Vagina (tissue), 2 donors: Measurements from ENCODE around the gene RHOA. TPM values are rescaled to one million over a fixed set of nuclear protein-coding genes. Genes with fewer than 3 reads are reported as not detected.
A peak's percentile ranks its signal among the peaks of the same experiment; 100 is the strongest.

Experiments used
- DNase-seq, 2 donors: peaks; one replicate each; pipeline ENCODE4 v3.0.0-alpha.2; 2017; ENCODE audit errors: extremely low spot score in 2 of 2
- H3K27ac ChIP-seq: fragments of 200-600 bp; sonication (generic); one replicate; pipeline ENCODE4 v1.5.1; 2019
- H3K27me3 ChIP-seq: fragments of 200-600 bp; sonication (generic); one replicate; pipeline ENCODE4 v1.5.1; 2019
- H3K36me3 ChIP-seq, 2 donors: fragments of 200-600 bp; sonication (generic); one replicate each; pipeline ENCODE4 v1.5.1; 2017 to 2019
- H3K4me1 ChIP-seq: fragments of 200-600 bp; sonication (generic); one replicate; pipeline ENCODE4 v1.5.1; 2019
- H3K4me3 ChIP-seq, 2 donors: fragments of 200-600 bp; sonication (generic); 1 replicate in 1 of 2; 2 replicates in 1 of 2; pipeline ENCODE4 v1.5.1; 2016 to 2019
- H3K9me3 ChIP-seq: fragments of 200-600 bp; sonication (generic); one replicate; pipeline ENCODE4 v1.5.1; 2019
- POLR2A ChIP-seq, 2 donors: fragments of 450-650 bp; IDR thresholded peaks; one replicate each; pipeline ENCODE4 v1.6.1; 2017; ENCODE audit warnings: antibody characterized with exemption in 2 of 2, mild to moderate bottlenecking in 2 of 2, moderate library complexity in 2 of 2
- POLR2AphosphoS5 ChIP-seq, 2 donors: sonication (generic); formaldehyde crosslinking; IDR thresholded peaks; one replicate each; pipeline ENCODE4 v1.9.0; 2017; ENCODE audit warnings: antibody characterized with exemption in 2 of 2, mild to moderate bottlenecking in 2 of 2, low read depth in 1 of 2; ENCODE audit not compliant: insufficient read depth in 1 of 2
- intact Hi-C: fragments of 100-400 bp; cut with DNase I; formaldehyde crosslinking; loops from one replicate; pipeline ENCODE4 v1.15.1; 2023
- total RNA-seq: library from RNA; depleted of rRNA; stranded (reverse); fragments of >200 nt; gene quantifications from one replicate; pipeline ENCODE4 v1.2.3, GENCODE V29; 2016
- TF ChIP-seq, protein P1 (sequence below), 3 experiments: fragments of 450-650 bp in 2 of 3; fragments of 200-600 bp in 1 of 3; sonication (generic) in 1 of 3; IDR thresholded peaks; one replicate each; pipeline ENCODE4 v1.5.1; 2017 to 2019; ENCODE audit warnings: antibody characterized with exemption in 3 of 3, mild to moderate bottlenecking in 2 of 3, moderate library complexity in 2 of 3

RHOA gene
- total RNA-seq, 1 donor from 2014 or later = 377 TPM

DNA sequence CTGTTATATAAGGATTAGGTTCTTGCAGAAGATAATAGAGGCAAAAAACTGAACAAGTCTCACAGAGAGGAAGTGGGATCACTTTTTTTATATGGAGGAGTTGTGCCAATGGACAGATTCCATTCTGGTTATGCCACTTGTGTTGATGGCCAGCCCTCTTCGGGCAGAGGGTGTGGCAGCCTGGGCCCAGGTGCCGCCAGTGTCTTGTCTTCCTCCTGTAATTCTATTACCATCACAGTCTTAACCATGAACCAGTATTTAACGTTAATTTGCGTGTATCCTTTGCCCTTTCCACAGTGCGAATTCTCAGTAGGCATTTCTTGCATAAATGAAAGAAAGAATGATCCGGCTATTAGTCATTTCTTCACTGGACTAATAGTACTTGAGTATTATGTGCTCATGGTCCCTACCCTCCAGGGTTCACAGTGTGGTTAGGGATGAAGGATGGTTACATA is 65.0 kb downstream of the RHOA start:
- no peaks in the 10 kb centered on the region for H3K9me3 ChIP-seq
- H3K36me3 ChIP-seq = no peaks in the 10 kb centered on the region
- no peak for DNase-seq
- H3K27ac ChIP-seq = peak overlapping the region; percentile 39
- intact Hi-C loops = no loop called here
- peaks cover 17% of the 10 kb centered on the region for H3K4me1 ChIP-seq
- TF ChIP-seq POLR2A (IDR thresholded peaks at IDR 0.05) (no peak), POLR2AphosphoS5 (IDR thresholded peaks at IDR 0.05; ENCODE audit: insufficient read depth in 1 of 2, low read depth in 1 of 2) (peak in 1 of 2 donors; percentile 58)
- H3K4me3 ChIP-seq = no peak overlapping the region
- no peaks in the 10 kb centered on the region for H3K27me3 ChIP-seq

DNA sequence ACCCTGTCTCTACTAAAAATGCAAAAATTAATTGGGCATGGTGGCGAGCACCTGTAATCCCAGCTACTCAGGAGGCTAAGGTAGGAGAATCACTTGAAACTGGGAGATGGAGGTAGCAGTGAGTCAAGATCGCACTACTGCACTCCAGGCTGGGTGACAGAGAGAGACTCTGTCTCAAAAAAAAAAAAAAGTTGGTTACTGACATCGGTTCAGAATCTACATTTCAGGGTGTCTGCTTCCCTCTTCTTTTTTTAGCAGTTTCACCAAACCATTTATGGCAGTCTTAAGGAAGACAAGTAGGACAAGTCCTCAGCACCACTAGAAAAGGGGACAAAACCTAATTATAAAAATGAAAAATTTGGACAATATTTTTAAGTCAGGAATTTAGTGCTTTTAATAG is 68.6 kb downstream of the RHOA start:
- no peak for DNase-seq
- Histone ChIP-seq H3K36me3 (no peaks in the 10 kb centered on the region), H3K27me3 (no peaks in the 10 kb centered on the region), H3K27ac (no peak overlapping the region), H3K4me1 (peaks cover 27% of the 10 kb centered on the region), H3K4me3 (no peak overlapping the region), H3K9me3 (no peaks in the 10 kb centered on the region)
- intact Hi-C loops = loop anchor here (5.0 kb wide), 1 partner anchor 171 kb away; the partner anchor contains the start of gene KLHDC8B
- no peak for TF ChIP-seq POLR2A (IDR thresholded peaks at IDR 0.05)

DNA sequence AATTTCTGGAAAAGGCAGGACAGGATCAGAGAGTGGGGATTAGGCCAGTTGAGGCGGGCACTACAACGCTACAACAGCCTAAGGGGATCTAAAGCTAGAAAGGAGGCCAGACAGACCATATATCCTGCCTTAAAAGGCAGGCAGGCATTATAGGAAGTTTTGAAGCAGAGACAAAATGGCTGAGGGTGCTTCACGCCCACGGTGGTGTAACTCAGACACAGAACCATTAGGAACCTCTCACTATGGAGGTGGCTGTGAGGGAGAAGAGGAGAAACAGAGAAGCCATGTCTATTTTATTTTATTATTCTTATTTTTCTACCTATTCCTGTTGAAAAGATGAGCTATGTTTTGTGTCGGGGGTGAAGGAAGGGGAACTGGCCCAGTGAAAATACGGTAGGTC is 69.8 kb downstream of the RHOA start:
- no peak for TF ChIP-seq POLR2A (IDR thresholded peaks at IDR 0.05)
- TF ChIP-seq, protein P1, sequence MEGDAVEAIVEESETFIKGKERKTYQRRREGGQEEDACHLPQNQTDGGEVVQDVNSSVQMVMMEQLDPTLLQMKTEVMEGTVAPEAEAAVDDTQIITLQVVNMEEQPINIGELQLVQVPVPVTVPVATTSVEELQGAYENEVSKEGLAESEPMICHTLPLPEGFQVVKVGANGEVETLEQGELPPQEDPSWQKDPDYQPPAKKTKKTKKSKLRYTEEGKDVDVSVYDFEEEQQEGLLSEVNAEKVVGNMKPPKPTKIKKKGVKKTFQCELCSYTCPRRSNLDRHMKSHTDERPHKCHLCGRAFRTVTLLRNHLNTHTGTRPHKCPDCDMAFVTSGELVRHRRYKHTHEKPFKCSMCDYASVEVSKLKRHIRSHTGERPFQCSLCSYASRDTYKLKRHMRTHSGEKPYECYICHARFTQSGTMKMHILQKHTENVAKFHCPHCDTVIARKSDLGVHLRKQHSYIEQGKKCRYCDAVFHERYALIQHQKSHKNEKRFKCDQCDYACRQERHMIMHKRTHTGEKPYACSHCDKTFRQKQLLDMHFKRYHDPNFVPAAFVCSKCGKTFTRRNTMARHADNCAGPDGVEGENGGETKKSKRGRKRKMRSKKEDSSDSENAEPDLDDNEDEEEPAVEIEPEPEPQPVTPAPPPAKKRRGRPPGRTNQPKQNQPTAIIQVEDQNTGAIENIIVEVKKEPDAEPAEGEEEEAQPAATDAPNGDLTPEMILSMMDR (IDR thresholded peaks at IDR 0.05) = no peak
- no peak for TF ChIP-seq POLR2AphosphoS5 (IDR thresholded peaks at IDR 0.05; ENCODE audit: insufficient read depth in 1 of 2, low read depth in 1 of 2)
- peaks cover 30% of the 10 kb centered on the region for H3K4me1 ChIP-seq
- no peaks in the 10 kb centered on the region for H3K9me3 ChIP-seq
- no peaks in the 10 kb centered on the region for H3K27me3 ChIP-seq
- intact Hi-C loops = loop anchor here (5.0 kb wide), 1 partner anchor 170 kb away; the partner anchor contains the start of gene KLHDC8B
- no peak for DNase-seq
- no peaks in the 10 kb centered on the region for H3K36me3 ChIP-seq
- no peak overlapping the region for H3K4me3 ChIP-seq
- H3K27ac ChIP-seq = no peak overlapping the region

DNA sequence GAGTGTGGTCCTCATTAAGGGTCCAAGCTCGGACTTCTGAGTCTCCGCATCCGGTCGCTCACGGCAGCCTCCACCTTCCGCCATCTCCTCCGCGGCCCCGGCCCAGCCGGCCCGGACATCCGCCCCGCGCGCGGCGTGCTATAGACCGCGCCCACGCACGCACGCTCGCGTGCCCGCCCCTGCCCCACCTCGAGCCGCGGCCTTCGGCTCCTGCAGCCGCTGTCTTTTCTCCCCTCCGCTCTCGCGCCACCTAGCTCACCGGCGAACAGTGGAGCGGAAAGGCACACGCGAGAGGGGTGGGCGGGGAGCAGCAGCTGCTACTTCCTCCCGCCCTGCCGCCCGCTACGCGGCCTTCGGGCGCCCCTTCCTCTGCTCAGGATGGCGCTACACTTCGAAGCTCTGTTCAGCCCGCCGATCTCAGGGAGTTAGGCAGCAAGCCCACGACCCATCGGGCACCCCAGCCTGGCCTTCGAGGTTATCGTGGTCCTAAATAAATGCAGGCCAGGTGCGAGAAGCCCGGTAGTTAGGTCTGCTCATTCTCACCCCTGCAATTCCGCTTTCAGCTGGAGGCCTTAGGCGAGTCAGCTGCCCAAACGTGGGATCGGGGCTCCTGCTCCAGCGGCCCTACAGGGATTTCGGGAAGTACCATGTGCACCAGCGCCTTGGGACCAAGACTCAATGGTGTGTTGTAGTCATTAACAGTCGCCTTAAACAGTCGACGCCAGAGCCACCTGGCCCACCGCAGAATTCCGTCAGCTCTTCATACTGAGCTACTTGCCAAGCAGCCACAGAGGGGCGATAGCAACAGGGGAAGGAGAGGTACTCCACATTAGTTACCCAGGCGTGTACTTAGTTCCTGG is 71.6 kb downstream of the RHOA start, which contains the start of gene USP4:
Gene USP4 (minus strand): TSS at position 113 of the 860 bp plus-strand sequence. CDS start 29 bp downstream, at position 84.
- Histone ChIP-seq H3K9me3 (no peaks in the 10 kb centered on the region), H3K4me1 (peaks cover 30% of the 10 kb centered on the region), H3K36me3 (peaks cover 0 to 10% of the 10 kb centered on the region in 2 donors), H3K27ac (peak within 1 kb of the TSS; percentile 97), H3K27me3 (no peaks in the 10 kb centered on the region), H3K4me3 (peak within 1 kb of the TSS; percentile 61 to 91)
- TF ChIP-seq, protein P1 (IDR thresholded peaks at IDR 0.05) = peak in 2 of 3 experiments; percentile 20 to 67
- TF ChIP-seq POLR2A (IDR thresholded peaks at IDR 0.05) = peak in 1 of 2 donors; percentile 51
- peak; percentile 51 to 88 for TF ChIP-seq POLR2AphosphoS5 (IDR thresholded peaks at IDR 0.05; ENCODE audit: insufficient read depth in 1 of 2, low read depth in 1 of 2)
- intact Hi-C loops = loop anchor here (5.0 kb wide), 1 partner anchor 168 kb away; the partner anchor contains the start of gene KLHDC8B
- peak in 1 of 2 donors; percentile 91 for DNase-seq

DNA sequence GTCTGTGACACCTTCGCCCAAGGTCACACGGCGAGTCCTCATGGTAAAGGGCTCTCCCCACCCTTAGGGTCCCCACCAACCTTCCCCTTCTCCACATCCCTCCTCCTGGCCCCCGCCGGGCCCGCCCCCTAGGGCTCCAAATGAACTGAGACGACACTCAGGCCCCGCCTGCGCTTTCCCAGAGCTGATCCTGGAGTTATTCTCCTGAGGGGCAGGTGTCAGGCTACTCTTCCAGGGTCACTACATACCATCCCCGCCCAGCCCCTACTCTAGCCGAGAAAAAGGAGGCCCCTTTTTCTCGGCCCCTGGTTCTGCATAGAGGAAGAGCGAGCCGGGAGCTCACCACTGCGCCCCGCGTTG is 72.2 kb downstream of the RHOA start:
- intact Hi-C loops = no loop called here

More for the DNA sequence above, 72.2 kb downstream of the RHOA start:
- no peak for TF ChIP-seq POLR2AphosphoS5 (IDR thresholded peaks at IDR 0.05; ENCODE audit: insufficient read depth in 1 of 2, low read depth in 1 of 2)
- TF ChIP-seq POLR2A (IDR thresholded peaks at IDR 0.05) = no peak
- TF ChIP-seq, protein P1 (IDR thresholded peaks at IDR 0.05) = no peak
- Histone ChIP-seq H3K4me1 (peaks cover 30% of the 10 kb centered on the region), H3K27ac (peak overlapping the region; percentile 97), H3K27me3 (no peaks in the 10 kb centered on the region), H3K4me3 (peak overlapping the region; percentile 61 to 91), H3K9me3 (no peaks in the 10 kb centered on the region), H3K36me3 (peaks cover 0 to 17% of the 10 kb centered on the region in 2 donors)
- DNase-seq = no peak
